Left ventricle myocardium inferior (tissue), 1 donor: ENCODE results near the gene MARK2. TPM values are rescaled to one million over a fixed set of nuclear protein-coding genes. Genes with fewer than 3 reads are reported as not detected.

Source experiments
- DNase-seq: peaks from one replicate; pipeline ENCODE4 v3.0.0-alpha.2; 2020
- H3K27ac ChIP-seq: fragments of 200-600 bp; replicated peaks from 2 replicates; pipeline ENCODE4 v1.8.0; 2021
- H3K27me3 ChIP-seq: fragments of 200-600 bp; 2 replicates; pipeline ENCODE4 v1.8.0; 2021; ENCODE audit warnings: low read depth
- H3K36me3 ChIP-seq: fragments of 200-600 bp; 2 replicates; pipeline ENCODE4 v1.8.0; 2021
- H3K4me1 ChIP-seq: fragments of 200-600 bp; 2 replicates; pipeline ENCODE4 v1.8.0; 2021
- H3K4me3 ChIP-seq: fragments of 200-600 bp; 2 replicates; pipeline ENCODE4 v1.8.0; 2021; ENCODE audit warnings: mild to moderate bottlenecking, moderate library complexity
- H3K9me3 ChIP-seq: fragments of 200-600 bp; replicated peaks from 2 replicates; pipeline ENCODE4 v1.8.0; 2021
- intact Hi-C: fragments of 100-400 bp; cut with micrococcal nuclease; formaldehyde crosslinking; loops from one replicate; pipeline ENCODE4 v1.11.0; 2022
- total RNA-seq: library from RNA; stranded (reverse); fragmentation: NEBNext Ultra II Directional; extraction: Animal tissue kit (Norgen Biotek cat#: 25700); gene quantifications from one replicate; pipeline ENCODE4 v1.2.1, GENCODE V29; 2021
- TF ChIP-seq, protein P1 (sequence below): fragments of 200-600 bp; IDR thresholded peaks from 2 replicates; pipeline ENCODE4 v1.8.0; 2021; ENCODE audit warnings: antibody characterized with exemption, mild to moderate bottlenecking, borderline replicate concordance
- donor health status: DM: no; HTN: yes; CAD: no; lungs with severe emphysema.

MARK2 gene
- total RNA-seq, 1 donor from 2014 or later: 36.6 TPM

DNA sequence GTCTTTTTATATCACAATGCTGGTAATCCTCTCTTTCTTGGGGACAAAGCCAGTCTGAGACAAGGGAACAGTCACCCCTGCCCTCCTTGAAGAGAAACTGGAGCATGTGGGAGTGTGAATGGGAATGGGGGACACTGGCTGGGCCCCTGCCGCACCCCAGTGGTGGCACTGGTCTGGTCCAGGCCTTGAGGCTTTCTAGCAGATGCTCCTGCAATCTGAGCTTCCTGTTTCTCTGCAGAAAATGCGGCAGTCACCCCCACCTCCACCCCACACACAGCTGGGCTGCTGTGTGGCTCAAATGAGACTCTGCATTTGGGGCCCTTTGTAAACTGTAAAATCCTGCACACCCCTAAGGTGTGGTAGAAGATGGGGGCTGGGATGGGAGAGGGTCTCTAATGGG lies 6.6 kb upstream of the MARK2 start:
- peaks cover 5% of the 10 kb centered on the region for H3K36me3 ChIP-seq
- no peak for DNase-seq
- no peaks in the 10 kb centered on the region for H3K9me3 ChIP-seq
- no peak overlapping the region for H3K4me3 ChIP-seq
- no peaks in the 10 kb centered on the region for H3K27me3 ChIP-seq
- peaks cover 1% of the 10 kb centered on the region for H3K4me1 ChIP-seq
- intact Hi-C loops: no loop called here
- H3K27ac ChIP-seq: no peak overlapping the region
- TF ChIP-seq, protein P1, sequence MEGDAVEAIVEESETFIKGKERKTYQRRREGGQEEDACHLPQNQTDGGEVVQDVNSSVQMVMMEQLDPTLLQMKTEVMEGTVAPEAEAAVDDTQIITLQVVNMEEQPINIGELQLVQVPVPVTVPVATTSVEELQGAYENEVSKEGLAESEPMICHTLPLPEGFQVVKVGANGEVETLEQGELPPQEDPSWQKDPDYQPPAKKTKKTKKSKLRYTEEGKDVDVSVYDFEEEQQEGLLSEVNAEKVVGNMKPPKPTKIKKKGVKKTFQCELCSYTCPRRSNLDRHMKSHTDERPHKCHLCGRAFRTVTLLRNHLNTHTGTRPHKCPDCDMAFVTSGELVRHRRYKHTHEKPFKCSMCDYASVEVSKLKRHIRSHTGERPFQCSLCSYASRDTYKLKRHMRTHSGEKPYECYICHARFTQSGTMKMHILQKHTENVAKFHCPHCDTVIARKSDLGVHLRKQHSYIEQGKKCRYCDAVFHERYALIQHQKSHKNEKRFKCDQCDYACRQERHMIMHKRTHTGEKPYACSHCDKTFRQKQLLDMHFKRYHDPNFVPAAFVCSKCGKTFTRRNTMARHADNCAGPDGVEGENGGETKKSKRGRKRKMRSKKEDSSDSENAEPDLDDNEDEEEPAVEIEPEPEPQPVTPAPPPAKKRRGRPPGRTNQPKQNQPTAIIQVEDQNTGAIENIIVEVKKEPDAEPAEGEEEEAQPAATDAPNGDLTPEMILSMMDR: no peak

DNA sequence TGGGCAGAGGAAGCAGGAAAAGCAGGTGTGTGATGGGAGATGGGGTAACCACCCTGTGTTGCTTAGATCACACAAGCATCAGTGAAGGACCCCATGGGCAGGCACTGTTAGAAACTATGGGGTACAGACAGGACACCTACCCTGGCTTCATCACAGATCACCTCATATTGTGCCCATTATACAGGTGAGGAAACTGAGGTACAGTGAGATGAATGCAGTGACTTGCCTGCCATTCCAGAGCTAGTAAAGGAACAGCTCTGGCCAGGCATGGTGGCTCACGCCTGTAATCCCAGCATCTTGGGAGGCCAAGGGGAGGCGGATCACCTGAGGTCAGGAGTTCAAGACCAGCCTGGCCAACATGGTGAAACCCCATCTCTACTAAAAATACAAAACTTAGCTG lies 5.9 kb upstream of the MARK2 start:
- TF ChIP-seq, protein P1: no peak
- no peak for DNase-seq
- H3K4me3 ChIP-seq: no peak overlapping the region
- no peaks in the 10 kb centered on the region for H3K9me3 ChIP-seq
- H3K36me3 ChIP-seq: no peaks in the 10 kb centered on the region
- intact Hi-C loops: no loop called here
- peaks cover 8% of the 10 kb centered on the region for H3K4me1 ChIP-seq
- H3K27ac ChIP-seq: no peak overlapping the region
- no peaks in the 10 kb centered on the region for H3K27me3 ChIP-seq

DNA sequence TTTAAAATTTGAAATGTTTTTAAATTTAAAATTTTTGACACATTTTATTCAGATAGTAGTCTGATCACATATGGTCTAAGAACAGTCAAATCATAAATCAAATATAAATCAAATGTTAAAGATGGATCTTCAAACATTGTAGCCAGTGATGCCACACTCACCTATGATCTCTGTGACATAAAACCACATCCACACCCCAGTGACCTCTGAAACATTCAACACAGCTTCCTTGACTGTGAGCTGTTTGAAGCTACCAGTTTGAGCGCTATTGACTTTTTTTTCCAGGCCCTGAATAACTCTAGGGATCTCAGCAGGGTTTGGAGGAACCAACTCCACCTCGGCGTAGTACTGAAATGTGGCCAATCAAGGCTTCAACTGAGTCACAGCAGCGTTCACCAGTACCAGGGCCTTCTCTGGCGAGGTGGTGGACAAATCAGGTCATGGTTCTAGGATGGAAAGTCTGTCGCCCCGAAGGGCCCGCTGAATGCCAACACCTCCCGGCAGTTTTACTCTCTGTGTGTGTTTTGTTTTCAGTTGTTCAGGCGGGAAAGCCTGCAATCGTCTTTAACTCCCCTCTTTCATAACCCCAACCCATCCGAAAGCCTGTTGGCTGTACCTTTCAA lies 4.3 kb upstream of the MARK2 start:
- H3K4me1 ChIP-seq: peaks cover 16% of the 10 kb centered on the region
- H3K9me3 ChIP-seq: no peaks in the 10 kb centered on the region
- H3K27me3 ChIP-seq: no peaks in the 10 kb centered on the region
- DNase-seq: no peak
- intact Hi-C loops: no loop called here
- H3K36me3 ChIP-seq: no peaks in the 10 kb centered on the region
- no peak overlapping the region for H3K27ac ChIP-seq
- H3K4me3 ChIP-seq: no peak overlapping the region
- TF ChIP-seq, protein P1: no peak

DNA sequence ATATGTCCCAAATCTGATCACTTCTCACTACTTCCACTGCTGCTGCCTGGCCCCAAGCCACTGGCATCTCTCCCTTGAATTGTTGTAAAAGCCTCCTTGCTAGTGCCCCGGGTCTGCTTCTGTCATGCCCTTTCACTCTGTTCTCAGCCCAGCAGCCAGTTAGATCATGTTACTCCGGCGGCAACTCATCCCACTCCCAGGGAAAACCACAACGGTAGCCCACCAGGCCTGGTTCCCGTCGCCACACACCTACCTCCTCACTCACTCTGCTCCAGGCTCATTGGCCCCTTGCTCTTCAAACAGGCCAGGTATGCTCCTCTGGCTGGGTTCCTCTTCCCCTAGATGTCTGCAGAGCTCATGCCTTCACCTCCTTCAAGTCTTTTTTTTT lies 3.8 kb upstream of the MARK2 start:
- no peaks in the 10 kb centered on the region for H3K27me3 ChIP-seq
- H3K4me3 ChIP-seq: no peak overlapping the region
- TF ChIP-seq, protein P1: no peak
- no peak overlapping the region for H3K27ac ChIP-seq
- H3K9me3 ChIP-seq: no peaks in the 10 kb centered on the region
- H3K36me3 ChIP-seq: no peaks in the 10 kb centered on the region
- DNase-seq: no peak
- intact Hi-C loops: no loop called here
- H3K4me1 ChIP-seq: peaks cover 22% of the 10 kb centered on the region

DNA sequence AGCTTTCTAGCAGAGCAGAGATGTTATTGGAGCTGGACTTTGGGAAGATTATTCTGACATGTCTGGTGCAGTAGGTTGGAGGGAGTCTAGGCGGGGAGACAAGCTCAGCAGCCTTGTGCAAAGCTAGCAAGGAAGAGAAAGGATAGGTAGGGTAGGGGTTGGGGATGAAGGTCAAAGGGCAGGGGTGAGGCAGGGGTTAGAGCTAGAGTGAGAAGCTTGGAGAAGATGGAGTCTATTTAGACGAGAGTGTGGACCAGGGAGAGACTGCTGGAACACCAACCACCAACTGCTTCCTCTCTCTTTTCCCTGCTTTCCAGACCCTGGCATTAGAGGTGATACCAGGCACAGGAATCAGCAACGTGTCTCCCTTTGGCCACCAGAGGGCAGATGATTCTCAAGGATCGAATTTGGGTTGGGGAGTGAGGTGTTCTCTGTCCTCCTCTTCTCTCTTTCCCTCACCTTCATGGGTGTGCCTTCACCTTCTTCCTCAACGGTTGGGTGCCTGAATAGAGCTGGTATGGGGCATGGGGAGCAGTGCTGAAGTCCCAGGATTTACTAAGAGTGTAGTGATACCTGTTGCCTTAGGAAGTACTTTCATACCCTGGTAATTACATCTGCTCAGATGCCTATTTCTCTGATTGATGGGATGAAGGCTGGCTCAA lies 1.8 kb upstream of the MARK2 start:
- TF ChIP-seq, protein P1: peak; percentile 90
- H3K36me3 ChIP-seq: peaks cover 6% of the 10 kb centered on the region
- no peak overlapping the region for H3K4me3 ChIP-seq
- peak; percentile 68 for DNase-seq
- no peaks in the 10 kb centered on the region for H3K9me3 ChIP-seq
- H3K27ac ChIP-seq: peak overlapping the region; percentile 88
- peaks cover 42% of the 10 kb centered on the region for H3K4me1 ChIP-seq
- no peaks in the 10 kb centered on the region for H3K27me3 ChIP-seq
- intact Hi-C loops: loop anchor here (2.0 kb wide), 1 partner anchor 108 kb away; no protein-coding TSS in a partner anchor
